Measurements from ENCODE around the gene DIDO1.

Gene DIDO1

GRCh38 chr20:62828511-62829230 is 97.6 kb downstream of the DIDO1 start:
- no peaks in the 10 kb centered on the region for H3K9me3 ChIP-seq (replicated peaks in 1 of 11)
- TF ChIP-seq Cebpa-rat (IDR thresholded peaks at IDR 0.05): no peak
- peaks cover 0 to 5% (median 0%) of the 10 kb centered on the region in 11 experiments; a peak in 2 of 22 replicates for H3K27me3 ChIP-seq
- H4K20me1 ChIP-seq: peaks cover 0 to 28% (median 0%) of the 10 kb centered on the region in 11 experiments; a peak in 7 of 22 replicates
- H3K4me1 ChIP-seq: peaks cover 67 to 97% (median 93%) of the 10 kb centered on the region in 10 experiments
- H3K4me3 ChIP-seq: no peak overlapping the region
- H3K27ac ChIP-seq: peak overlapping the region in 2 of 11 experiments; percentile 34 to 80; a peak in 2 of 22 replicates
- peak overlapping the region in 4 of 11 experiments; percentile 74 to 82 (median 81); a peak in 4 of 22 replicates for H3K9ac ChIP-seq
- H3K36me3 ChIP-seq: 0 out of 22 replicates have a peak, but pooled peaks cover 0 to 5% (median 0%) of the 10 kb centered on the region in 11 experiments
- peak overlapping the region in 10 of 11 experiments; percentile 64 to 99 (median 87); a peak in 18 of 22 replicates for H3K4me2 ChIP-seq

GRCh38 chr20:62828051-62828450 is 98.3 kb downstream of the DIDO1 start:
- H3K27me3 ChIP-seq: peaks cover 0 to 5% (median 0%) of the 10 kb centered on the region in 11 experiments; a peak in 2 of 22 replicates
- H3K4me2 ChIP-seq: peak overlapping the region in 7 of 11 experiments; percentile 20 to 99 (median 93); a peak in 9 of 22 replicates

More at GRCh38 chr20:62828051-62828450, 98.3 kb downstream of the DIDO1 start:
- H3K4me1 ChIP-seq: peaks cover 65 to 96% (median 93%) of the 10 kb centered on the region in 10 experiments
- no peak overlapping the region for H3K27ac ChIP-seq
- H3K9me3 ChIP-seq (replicated peaks in 1 of 11): no peaks in the 10 kb centered on the region
- H4K20me1 ChIP-seq: peaks cover 0 to 34% (median 0%) of the 10 kb centered on the region in 11 experiments; a peak in 8 of 22 replicates
- H3K9ac ChIP-seq: no peak overlapping the region
- no peak overlapping the region for H3K4me3 ChIP-seq
- H3K36me3 ChIP-seq: 0 out of 22 replicates have a peak, but pooled peaks cover 0 to 5% (median 0%) of the 10 kb centered on the region in 11 experiments
- no peak for TF ChIP-seq Cebpa-rat (IDR thresholded peaks at IDR 0.05)
